Neuron (in vitro differentiated cells): ENCODE measurements around the gene LYL1.
"Not testable (repeated sequence)": the region's sequence is repeated elsewhere in the genome, so short reads cannot be mapped to it uniquely, and the experiment has no call there.

Experiments
- H2AFZ ChIP-seq: one replicate; pipeline ENCODE4 v1.6.1; 2013; ENCODE audit warnings: low read depth, mild to moderate bottlenecking, inconsistent platforms, low read length, moderate library complexity
- H3K27me3 ChIP-seq: one replicate; pipeline ENCODE4 v1.6.1; 2013; ENCODE audit warnings: low read length; ENCODE audit not compliant: insufficient read depth
- H3K36me3 ChIP-seq: one replicate; pipeline ENCODE4 v1.6.1; 2013; ENCODE audit warnings: low read length; ENCODE audit not compliant: insufficient read depth
- H3K4me1 ChIP-seq: one replicate; pipeline ENCODE4 v1.6.1; 2013; ENCODE audit warnings: low read length; ENCODE audit not compliant: insufficient read depth
- H3K4me3 ChIP-seq: 2 replicates; pipeline ENCODE4 v1.5.1; 2013; ENCODE audit warnings: mild to moderate bottlenecking, low read length, moderate library complexity
- H3K9me3 ChIP-seq: one replicate; pipeline ENCODE4 v1.6.1; 2013; ENCODE audit warnings: low read length

Gene LYL1

DNA sequence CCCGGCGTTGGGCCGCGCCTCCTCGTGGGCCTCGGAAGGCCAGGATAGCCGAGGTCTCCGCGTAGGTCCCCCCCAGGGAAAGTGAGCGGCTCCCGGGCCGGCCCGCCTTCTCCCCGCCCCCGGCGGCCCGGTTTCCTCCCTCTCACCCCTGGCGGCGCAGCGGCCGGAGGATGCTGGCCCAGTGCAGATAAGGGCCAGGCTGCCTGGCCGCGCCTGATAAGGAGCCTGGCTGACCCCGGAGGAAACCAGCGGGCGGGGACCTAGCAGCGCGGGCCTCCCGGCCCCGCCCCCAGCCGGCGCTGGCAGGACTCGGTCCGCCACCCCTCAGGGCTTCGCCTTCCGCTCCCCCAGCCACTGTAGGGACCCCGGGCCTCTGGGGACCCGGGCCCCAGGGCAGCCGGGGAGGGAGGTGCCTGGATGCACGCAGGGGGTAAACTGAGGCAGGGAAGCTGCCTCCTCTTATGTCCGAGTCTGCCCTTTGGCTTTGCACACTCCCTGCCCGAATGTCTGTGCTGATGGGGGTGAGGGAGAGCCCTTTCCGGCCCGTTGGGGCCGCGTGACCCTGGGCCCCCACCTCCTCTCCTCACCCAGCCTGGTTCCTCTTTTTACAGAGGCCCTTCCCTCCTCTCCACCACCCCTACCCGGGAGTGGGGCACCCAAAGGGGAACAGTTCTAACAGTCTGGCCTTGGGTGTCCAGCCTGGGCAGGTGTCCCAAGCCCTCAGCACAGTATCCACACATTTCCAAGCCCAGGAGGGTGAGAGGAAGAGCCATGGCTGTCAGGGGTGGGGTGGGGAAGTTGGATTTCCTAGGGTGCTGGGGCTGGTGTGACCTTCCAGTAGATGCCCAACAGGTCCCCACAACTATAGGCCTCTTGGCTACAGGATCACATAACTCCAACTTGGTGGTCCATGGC lies at the start of gene LYL1:
TSS of gene LYL1 (minus strand) at position 193 of the 915 bp plus-strand sequence. CDS start 1,687 bp downstream, outside the sequence.
- H3K4me3 ChIP-seq, result peak within 1 kb of the TSS; percentile 46
- H3K4me1 ChIP-seq, result peaks cover 10% of the 10 kb centered on the region
- H3K9me3 ChIP-seq, result peaks cover 2% of the 10 kb centered on the region
- H2AFZ ChIP-seq, result peak within 1 kb of the TSS; percentile 72
- peaks cover 30% of the 10 kb centered on the region for H3K27me3 ChIP-seq
- peaks cover 12% of the 10 kb centered on the region for H3K36me3 ChIP-seq

DNA sequence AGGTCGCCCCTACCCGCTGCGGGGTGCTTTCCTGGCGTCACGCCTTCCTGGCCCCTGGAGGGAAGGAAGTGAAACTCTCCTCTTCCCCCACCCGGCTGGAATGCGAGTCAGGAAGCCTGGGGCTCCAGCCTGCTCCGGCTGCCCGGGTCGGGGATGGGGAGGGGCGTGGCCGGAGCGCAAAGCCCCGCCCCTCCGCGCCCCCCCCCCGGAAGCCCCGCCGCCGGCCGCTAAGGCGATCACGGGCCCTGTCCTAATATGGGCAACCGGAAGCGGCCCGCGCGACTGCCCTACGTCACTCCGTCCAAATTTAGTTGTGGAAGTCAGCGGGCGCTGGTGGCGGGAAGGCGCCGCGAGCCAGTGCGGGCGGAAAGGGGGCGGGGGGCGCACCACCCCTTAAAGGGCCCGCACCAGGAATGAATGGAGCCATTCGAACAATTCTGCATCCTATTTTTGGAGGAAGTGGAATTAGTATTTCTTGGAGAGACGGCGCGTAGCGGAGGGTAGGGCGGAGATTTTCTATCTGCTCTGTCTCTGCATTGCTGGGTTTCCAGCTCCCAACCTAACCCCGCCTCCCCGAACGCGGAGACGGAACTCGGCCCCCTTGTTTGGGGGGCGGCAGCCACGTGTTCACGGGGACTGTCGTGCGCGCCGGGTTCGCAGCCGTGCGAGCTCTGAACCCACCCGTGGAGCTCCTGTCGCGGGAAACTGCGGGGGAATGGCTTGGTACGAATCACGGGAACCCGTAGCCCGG lies 49.1 kb upstream of the LYL1 start:
- H3K9me3 ChIP-seq, result no peaks in the 10 kb centered on the region
- peak overlapping the region; percentile 90 for H3K4me3 ChIP-seq
- no peaks in the 10 kb centered on the region for H3K36me3 ChIP-seq
- H3K27me3 ChIP-seq, result no peaks in the 10 kb centered on the region
- H3K4me1 ChIP-seq, result peaks cover 28% of the 10 kb centered on the region
- peak overlapping the region; percentile 85 for H2AFZ ChIP-seq

DNA sequence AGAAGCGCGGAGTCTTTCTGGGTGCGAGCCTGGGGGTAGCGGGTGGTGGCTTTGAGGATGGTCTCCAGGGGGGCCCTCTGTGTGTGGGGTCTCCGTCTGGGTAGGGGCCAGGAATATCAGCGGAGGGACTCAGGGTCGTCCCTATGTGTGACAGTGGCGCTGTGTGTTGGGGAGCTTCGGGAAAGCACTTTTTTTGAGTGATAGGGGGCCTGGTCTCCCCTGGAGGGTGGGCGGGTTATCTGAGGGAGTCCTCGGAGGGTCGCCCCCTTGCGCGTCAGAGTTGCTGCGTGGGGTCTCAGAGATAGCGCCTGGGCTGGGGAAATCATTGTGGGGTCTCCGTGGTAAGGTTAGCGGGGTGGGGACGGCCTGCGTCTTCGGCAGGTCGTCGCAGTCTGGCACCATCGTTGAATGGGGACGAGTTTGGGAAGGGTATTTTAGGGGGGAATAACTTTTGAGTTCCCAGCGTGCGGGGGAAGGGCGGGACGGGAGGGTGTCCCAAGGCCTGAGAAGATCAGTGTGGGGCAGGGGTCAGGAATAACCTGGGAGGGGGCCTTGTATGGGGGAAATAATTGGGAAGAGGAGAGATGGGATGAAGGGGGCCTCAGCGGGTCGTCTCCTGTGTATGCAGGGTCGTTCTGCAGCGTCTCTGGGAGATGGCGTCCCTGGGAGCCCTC lies 48.4 kb upstream of the LYL1 start:
- Histone ChIP-seq H3K4me1 (peaks cover 24% of the 10 kb centered on the region), H2AFZ (peak overlapping the region; percentile 44), H3K36me3 (no peaks in the 10 kb centered on the region), H3K9me3 (no peaks in the 10 kb centered on the region), H3K27me3 (no peaks in the 10 kb centered on the region), H3K4me3 (peak overlapping the region; percentile 90)

DNA sequence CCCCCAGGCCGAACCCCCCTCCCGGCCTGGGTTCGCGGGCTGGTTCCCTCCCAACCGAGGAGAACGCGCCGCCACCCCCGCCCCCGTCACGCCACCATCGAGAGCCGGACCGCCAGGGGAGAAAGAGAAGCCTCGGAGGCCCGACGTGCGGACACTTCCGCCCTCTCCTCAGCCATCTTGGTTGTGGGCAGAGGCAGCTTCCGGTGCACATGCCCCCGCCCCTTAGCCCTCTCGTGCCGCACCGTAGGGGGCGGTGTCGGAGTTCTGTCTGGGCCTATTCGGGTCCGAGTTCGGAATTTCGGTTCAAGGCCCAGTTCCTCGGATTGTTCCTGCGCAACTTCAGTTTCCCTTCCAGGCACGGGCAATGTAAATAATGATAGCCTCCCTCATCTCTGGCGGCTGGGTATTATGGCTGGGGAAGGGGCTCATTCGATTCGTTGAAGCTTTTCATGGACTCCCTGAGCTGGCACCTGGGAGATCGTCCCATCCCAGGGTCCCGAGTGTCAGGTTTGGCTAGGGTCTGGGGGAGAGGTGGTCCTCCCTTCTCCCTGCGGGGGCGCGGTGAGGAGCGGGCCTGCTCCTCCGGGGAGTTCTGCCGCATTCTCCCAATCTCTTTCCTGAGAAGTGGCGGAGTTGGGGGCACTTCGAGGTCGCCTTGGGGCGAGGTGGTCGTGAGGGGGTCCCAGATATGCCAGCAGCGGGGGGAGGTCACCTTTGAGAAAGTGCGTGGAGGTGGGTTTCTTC lies 47.7 kb upstream of the LYL1 start, which contains the start of the genes IER2 and STX10:
TSS of gene IER2 (plus strand) at position 225 of the 744 bp plus-strand sequence. CDS start 2,776 bp downstream, outside the sequence.
TSS of gene STX10 (minus strand) at position 189 of the 744 bp plus-strand sequence. CDS start 202 bp downstream, outside the sequence.
- Histone ChIP-seq H3K36me3 (no peaks in the 10 kb centered on the region), H3K27me3 (no peaks in the 10 kb centered on the region), H3K4me3 (peak within 1 kb of the TSS; percentile 90), H3K4me1 (peaks cover 19% of the 10 kb centered on the region), H3K9me3 (no peaks in the 10 kb centered on the region), H2AFZ (peak within 1 kb of the TSS; percentile 44)

DNA sequence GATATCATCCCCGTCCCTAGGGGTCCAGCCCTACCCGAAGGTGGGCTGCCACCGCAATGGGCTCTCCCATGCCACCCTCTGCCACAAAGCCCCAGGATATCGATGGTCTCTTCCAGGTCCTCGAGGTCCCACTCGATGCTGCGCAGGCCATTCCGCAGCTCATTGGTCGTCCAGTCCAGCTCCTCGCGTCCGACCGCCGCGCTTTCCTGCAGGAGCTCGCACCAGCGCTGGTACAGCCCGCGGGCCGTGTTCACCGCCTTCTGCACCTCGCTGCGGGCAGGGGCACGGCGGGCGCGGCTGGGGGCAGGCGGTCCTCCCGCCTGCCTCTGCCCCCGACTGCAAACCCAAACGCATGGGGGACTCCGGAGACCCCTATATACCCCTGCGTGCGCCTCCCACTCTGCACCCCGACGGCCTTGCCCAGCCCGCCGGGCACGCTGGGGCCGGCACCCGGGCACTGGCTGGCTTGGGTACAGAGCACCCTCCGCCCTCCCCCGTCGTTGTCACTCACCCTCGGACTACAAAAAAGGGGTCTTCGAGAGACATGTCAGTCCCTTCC lies 47.0 kb upstream of the LYL1 start:
- no peaks in the 10 kb centered on the region for H3K9me3 ChIP-seq
- peaks cover under 1% of the 10 kb centered on the region for H3K36me3 ChIP-seq
- peak overlapping the region; percentile 90 for H3K4me3 ChIP-seq
- H3K4me1 ChIP-seq, result peaks cover 13% of the 10 kb centered on the region
- H2AFZ ChIP-seq, result peak overlapping the region; percentile 44
- H3K27me3 ChIP-seq, result no peaks in the 10 kb centered on the region

DNA sequence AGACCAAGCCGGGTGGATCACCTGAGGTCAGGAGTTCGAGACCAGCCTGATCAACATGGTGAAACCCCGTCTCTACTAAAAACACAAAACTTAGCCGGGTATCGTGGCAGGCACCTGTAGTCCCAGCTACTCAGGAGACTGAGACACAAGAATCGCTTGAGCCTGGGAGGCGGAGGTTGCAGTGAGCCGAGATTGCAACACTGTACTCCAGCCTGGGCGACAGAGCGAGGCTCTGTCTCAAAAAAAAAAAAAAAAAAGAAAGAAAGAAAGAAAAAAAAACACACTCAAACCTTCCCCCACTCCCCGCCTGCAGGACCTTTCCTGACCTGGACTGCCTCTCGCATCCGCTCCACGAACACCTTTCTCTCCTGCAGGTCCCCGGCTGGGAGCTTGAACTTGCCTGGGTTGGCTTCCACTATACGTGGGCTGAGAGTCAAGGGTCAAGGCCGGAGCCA lies 46.5 kb upstream of the LYL1 start:
- not testable (repeated sequence) for H3K9me3 ChIP-seq, H3K36me3 ChIP-seq, H3K27me3 ChIP-seq, H3K4me1 ChIP-seq
- Histone ChIP-seq H3K4me3 (peak overlapping the region; percentile 90), H2AFZ (peak overlapping the region; percentile 44)

DNA sequence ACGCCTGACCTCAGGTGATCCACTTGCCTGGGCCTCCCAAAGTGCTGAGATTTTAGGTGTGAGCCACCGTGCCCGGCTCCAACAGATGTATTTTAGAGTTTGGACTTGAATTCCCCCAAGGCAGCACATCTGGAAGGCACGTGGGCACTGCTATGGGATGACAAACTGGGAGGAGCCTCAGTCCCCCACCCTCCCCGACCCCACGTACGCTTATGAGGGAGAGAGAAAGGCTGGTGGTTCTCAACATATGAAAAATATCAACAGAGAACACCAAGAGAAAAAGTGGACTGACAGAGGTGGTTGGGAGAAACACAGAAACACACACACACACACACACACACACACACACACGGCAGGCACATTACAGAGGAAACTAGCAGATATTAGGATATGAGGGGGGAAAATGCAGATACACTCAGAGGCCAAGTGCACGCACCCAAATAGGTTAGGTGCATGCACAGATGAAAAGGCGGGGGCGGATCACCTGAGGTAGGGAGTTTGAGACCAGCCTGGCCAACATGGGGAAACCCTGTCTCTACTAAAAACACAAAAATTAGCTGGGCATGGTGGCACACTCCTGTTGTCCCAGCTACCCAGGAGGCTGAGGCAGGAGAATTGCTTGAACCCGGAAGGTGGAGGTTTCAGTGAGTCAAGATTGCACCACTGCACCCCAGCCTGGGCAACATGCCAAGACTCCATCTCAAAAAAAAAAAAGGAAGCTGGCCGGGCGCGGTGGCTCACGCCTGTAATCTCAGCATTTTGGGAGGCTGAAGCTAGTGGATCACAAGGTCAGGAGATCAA lies 44.3 kb upstream of the LYL1 start:
- Histone ChIP-seq H3K27me3 (no peaks in the 10 kb centered on the region), H3K9me3 (no peaks in the 10 kb centered on the region), H2AFZ (no peak overlapping the region), H3K4me1 (peaks cover 2% of the 10 kb centered on the region), H3K4me3 (no peak overlapping the region), H3K36me3 (peaks cover 6% of the 10 kb centered on the region)

DNA sequence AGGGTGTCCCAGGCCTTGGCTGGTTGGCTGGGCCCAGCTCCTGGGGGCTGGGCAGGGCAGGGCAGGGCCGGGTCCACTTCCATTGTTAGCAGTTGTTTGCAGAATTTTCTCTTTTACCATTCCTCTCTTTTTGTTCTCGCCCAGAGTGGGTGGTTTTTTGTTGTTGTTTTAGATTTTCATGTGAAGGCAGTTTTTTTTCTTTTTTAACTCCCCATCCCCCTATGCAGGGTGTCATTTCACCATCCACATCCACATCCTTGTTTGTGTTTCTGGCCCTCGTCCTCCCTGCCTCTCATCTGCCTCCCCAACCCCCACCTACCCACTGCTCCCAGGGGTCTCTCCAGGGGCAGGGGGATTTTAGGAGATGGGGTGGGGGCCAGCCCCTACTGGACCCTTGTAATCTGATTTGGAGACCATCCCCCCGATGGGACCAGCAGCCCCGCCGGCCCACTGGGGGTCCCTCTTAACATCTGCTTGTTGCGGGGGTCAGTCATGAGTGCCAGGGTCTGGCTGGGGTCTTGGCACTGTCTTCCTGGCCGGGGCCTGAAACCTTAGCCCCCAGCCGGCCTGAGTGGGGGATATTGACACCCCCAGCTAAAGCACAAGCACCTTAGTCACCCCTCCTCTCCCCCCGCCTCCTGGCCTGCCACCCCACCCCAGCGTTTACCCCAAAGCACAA lies 37.1 kb upstream of the LYL1 start:
- Histone ChIP-seq H3K9me3 (no peaks in the 10 kb centered on the region), H2AFZ (no peak overlapping the region), H3K27me3 (no peaks in the 10 kb centered on the region), H3K4me3 (no peak overlapping the region), H3K4me1 (peaks cover 2% of the 10 kb centered on the region), H3K36me3 (peaks cover 47% of the 10 kb centered on the region)

DNA sequence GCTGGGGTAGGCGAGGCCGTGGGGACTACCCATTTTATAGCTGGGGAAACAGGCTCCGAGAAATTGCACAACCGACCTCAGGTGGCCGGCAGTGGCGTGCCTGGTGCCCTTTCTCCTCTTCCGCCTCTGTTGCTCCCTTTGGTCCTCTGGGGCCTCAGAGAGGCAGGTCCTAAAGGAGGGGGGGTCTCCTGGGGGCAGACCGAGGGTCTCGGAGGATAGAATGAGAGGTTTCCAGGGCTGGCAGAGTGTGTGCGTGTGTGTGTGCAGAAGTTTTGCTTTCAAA lies 36.2 kb upstream of the LYL1 start:
- no peak overlapping the region for H2AFZ ChIP-seq
- H3K9me3 ChIP-seq, result no peaks in the 10 kb centered on the region
- no peak overlapping the region for H3K4me3 ChIP-seq
- no peaks in the 10 kb centered on the region for H3K27me3 ChIP-seq
- peaks cover 42% of the 10 kb centered on the region for H3K36me3 ChIP-seq
- peaks cover 2% of the 10 kb centered on the region for H3K4me1 ChIP-seq

DNA sequence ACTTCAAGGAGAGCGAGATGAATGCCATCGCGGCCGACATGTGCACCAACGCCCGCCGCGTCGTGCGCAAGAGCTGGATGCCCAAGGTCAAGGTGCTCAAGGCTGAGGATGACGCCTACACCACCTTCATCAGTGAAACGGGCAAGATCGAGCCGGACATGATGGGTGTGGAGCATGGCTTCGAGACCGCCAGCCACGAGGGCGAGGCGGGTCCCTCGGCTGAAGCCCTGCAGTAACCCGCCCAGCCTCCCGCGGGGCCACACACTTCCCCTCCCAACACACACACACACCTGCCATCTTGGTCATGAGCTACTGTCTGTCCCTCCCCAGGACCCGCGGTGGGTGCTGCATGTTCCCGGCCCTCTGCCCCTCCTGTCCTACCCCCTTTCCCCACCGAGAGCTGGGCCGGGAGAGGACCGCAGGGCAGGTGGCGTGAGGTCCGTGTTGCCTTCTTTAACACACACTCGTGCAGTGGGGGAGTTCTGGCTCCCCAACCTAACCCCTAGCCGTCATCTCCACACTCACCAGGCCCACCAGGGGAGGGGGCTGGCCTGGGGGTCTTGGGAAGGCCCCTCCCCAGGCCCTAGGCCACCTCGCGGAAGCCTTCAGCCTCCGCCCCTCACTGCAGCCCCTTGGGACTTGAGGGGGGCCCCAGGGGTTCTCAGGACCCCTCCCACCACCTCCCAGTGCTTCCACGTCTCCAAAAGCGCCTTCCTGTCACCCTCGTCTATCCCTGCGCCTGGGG lies 35.7 kb upstream of the LYL1 start:
- no peaks in the 10 kb centered on the region for H3K27me3 ChIP-seq
- no peak overlapping the region for H3K4me3 ChIP-seq
- peaks cover 42% of the 10 kb centered on the region for H3K36me3 ChIP-seq
- H3K9me3 ChIP-seq, result no peaks in the 10 kb centered on the region
- peaks cover 2% of the 10 kb centered on the region for H3K4me1 ChIP-seq
- no peak overlapping the region for H2AFZ ChIP-seq
